GM12875 (cell line): ENCODE results near the gene DISC1.

Experiments
- H3K4me3 ChIP-seq: one replicate; pipeline ENCODE4 v1.5.1; 2011; ENCODE audit warnings: low read depth, low read length, control low read depth
- CTCF ChIP-seq: IDR thresholded peaks from 2 replicates; pipeline ENCODE4 v1.5.1; 2011; ENCODE audit warnings: low read depth, mild to moderate bottlenecking, control low read depth, inconsistent platforms, low read length, moderate library complexity, borderline replicate concordance; ENCODE audit not compliant: insufficient read depth

The DISC1 gene

GRCh38 chr1:231734417-231734816, 107.8 kb downstream of the DISC1 start:
- H3K4me3 ChIP-seq = no peak overlapping the region
- TF ChIP-seq CTCF = no peak

- H3K4me3 ChIP-seq = no peak overlapping the region
- no peak for TF ChIP-seq CTCF
Measured at GRCh38 chr1:231735411-231735810, 108.8 kb downstream of the DISC1 start.

- no peak for TF ChIP-seq CTCF
- H3K4me3 ChIP-seq = no peak overlapping the region
Measured at GRCh38 chr1:231735941-231736340, 109.4 kb downstream of the DISC1 start.

- H3K4me3 ChIP-seq = no peak overlapping the region
- no peak for TF ChIP-seq CTCF
Measured at GRCh38 chr1:231736464-231736863, 109.9 kb downstream of the DISC1 start.

GRCh38 chr1:231738554-231738953, 112.0 kb downstream of the DISC1 start:
- H3K4me3 ChIP-seq = no peak overlapping the region
- TF ChIP-seq CTCF = no peak

- H3K4me3 ChIP-seq = no peak overlapping the region
- no peak for TF ChIP-seq CTCF
Measured at GRCh38 chr1:231743966-231744365, 117.4 kb downstream of the DISC1 start.

- H3K4me3 ChIP-seq = no peak overlapping the region
- no peak for TF ChIP-seq CTCF
Measured at GRCh38 chr1:231748760-231749415, 122.3 kb downstream of the DISC1 start.
